HepG2 (cell line): ENCODE results near the gene TBC1D21. TPM values are rescaled to one million over a fixed set of nuclear protein-coding genes. Genes with fewer than 3 reads are reported as not detected.

Experiments
- ATAC-seq: fragments of 200-7000 bp; cut with Tn5 transposase; 3 replicates; pipeline ENCODE4 v1.9.1; 2020; ENCODE audit warnings: mild to moderate bottlenecking, moderate library complexity
- BruUV-seq: library from RNA; stranded (reverse); fragments of 400-500 nt; replicated peaks from 2 replicates; lab custom pipeline; 2021; lab: Mats Ljungman, UMichigan
- CTCF ChIA-PET: fragments of 300-600 bp; formaldehyde crosslinking; extraction: SDS; loops from one replicate; lab custom pipeline; 2021; ENCODE audit warnings: low total read pairs, inconsistent platforms, low intra/inter-chr PET ratio; lab: Yijun Ruan, JAX
- POLR2A ChIA-PET: fragments of 350-600 bp; sonication (Branson Sonifier 250); formaldehyde crosslinking; loops from one replicate; lab custom pipeline; 2020; ENCODE audit warnings: antibody characterized with exemption, inconsistent platforms; lab: Yijun Ruan, JAX
- DNase-seq: peaks from one replicate; pipeline ENCODE4 v3.0.0-alpha.2; 2015; ENCODE audit warnings: low spot score
- FAIRE-seq: peaks from 3 replicates; lab custom pipeline; 2011; peaks lifted over from hg19 to GRCh38; lab: Jason Lieb, UNC
- H2AFZ ChIP-seq: one replicate; pipeline ENCODE4 v1.6.1; 2011; ENCODE audit warnings: low read length, inconsistent platforms
- H3K27ac ChIP-seq: fragments of 300-600 bp; 3 replicates; pipeline ENCODE4 v1.8.0; 2011; ENCODE audit warnings: mixed run types, mild to moderate bottlenecking, mixed read lengths, low read length, inconsistent platforms; ENCODE audit not compliant: insufficient read depth; ENCODE audit errors: extremely low read length
- H3K27me3 ChIP-seq, 2 experiments: fragments of 200-600 bp in 1 of 2; 2 replicates in 1 of 2; 3 replicates in 1 of 2; pipeline versions ENCODE4 v1.6.0 to v1.8.0; 2011; ENCODE audit warnings: low read length in 2 of 2, mild to moderate bottlenecking in 2 of 2, moderate library complexity in 2 of 2, inconsistent platforms in 1 of 2; ENCODE audit not compliant: insufficient read depth in 2 of 2, control insufficient read depth in 1 of 2
- H3K36me3 ChIP-seq, 2 experiments: fragments of 200-600 bp in 1 of 2; replicated peaks in 1 of 2; 2 replicates in 1 of 2; 3 replicates in 1 of 2; pipeline versions ENCODE4 v1.5.1 to v1.8.0; 2011; ENCODE audit warnings: low read length in 2 of 2, inconsistent platforms in 1 of 2; ENCODE audit not compliant: insufficient read depth in 2 of 2, control insufficient read depth in 1 of 2
- H3K4me1 ChIP-seq: 2 replicates; pipeline ENCODE4 v1.5.1; 2012; ENCODE audit warnings: low read length, inconsistent platforms; ENCODE audit not compliant: insufficient read depth
- H3K4me2 ChIP-seq: 2 replicates; pipeline ENCODE4 v1.6.0; 2011; ENCODE audit warnings: low read depth, low read length, inconsistent platforms
- H3K4me3 ChIP-seq, 3 experiments: fragments of 200-600 bp in 1 of 3; sonication (generic), shearing (Covaris generic) in 1 of 3; replicated peaks in 1 of 3; 2 replicates each; pipeline ENCODE4 v1.5.1; 2011 to 2016; ENCODE audit warnings: low read length in 3 of 3, inconsistent platforms in 2 of 3, low read depth in 2 of 3, mild to moderate bottlenecking in 2 of 3, control low read depth in 1 of 3, mixed read lengths in 1 of 3; ENCODE audit not compliant: insufficient read depth in 1 of 3
- H3K79me2 ChIP-seq: one replicate; pipeline ENCODE4 v1.6.1; 2011; ENCODE audit warnings: low read length, inconsistent platforms; ENCODE audit not compliant: insufficient read depth
- H3K9ac ChIP-seq: 2 replicates; pipeline ENCODE4 v1.6.0; 2011; ENCODE audit warnings: mild to moderate bottlenecking, low read depth, low read length, inconsistent platforms; ENCODE audit not compliant: insufficient read depth
- H3K9me3 ChIP-seq: 2 replicates; pipeline ENCODE4 v1.5.1; 2012; ENCODE audit warnings: mild to moderate bottlenecking, low read length
- H4K20me1 ChIP-seq: 2 replicates; pipeline ENCODE4 v1.6.0; 2011; ENCODE audit warnings: inconsistent platforms, mild to moderate bottlenecking, low read length, moderate library complexity; ENCODE audit not compliant: insufficient read depth
- CENPX ChIP-seq: sonication (generic); formaldehyde crosslinking; IDR thresholded peaks from 2 replicates; pipeline ENCODE4 v1.9.0; 2021; ENCODE audit warnings: mild to moderate bottlenecking, missing genetic modification reagents, moderate library complexity
- GZF1 ChIP-seq: sonication (generic); formaldehyde crosslinking; IDR thresholded peaks from 2 replicates; pipeline ENCODE4 v1.5.1; 2020; ENCODE audit warnings: mild to moderate bottlenecking, missing genetic modification reagents
- NFIB ChIP-seq: sonication (generic); formaldehyde crosslinking; IDR thresholded peaks from 2 replicates; pipeline ENCODE4 v1.9.0; 2021; ENCODE audit warnings: missing genetic modification reagents, mild to moderate bottlenecking, borderline replicate concordance
- PRMT3 ChIP-seq: sonication (generic); formaldehyde crosslinking; IDR thresholded peaks from 2 replicates; pipeline ENCODE4 v1.8.1; 2022; ENCODE audit warnings: low read depth, mild to moderate bottlenecking, moderate library complexity, missing genetic modification reagents, borderline replicate concordance
- RFX5 ChIP-seq: IDR thresholded peaks from 2 replicates; pipeline ENCODE4 v1.6.1; 2011; ENCODE audit warnings: low read depth, low read length, improper control_type of control experiment
- SRSF9 ChIP-seq: fragments of 200-400 bp; formaldehyde crosslinking; IDR thresholded peaks from 2 replicates; pipeline ENCODE4 v1.6.1; 2018; ENCODE audit warnings: borderline replicate concordance, mild to moderate bottlenecking, low read depth, low read length; ENCODE audit not compliant: insufficient read depth, poor library complexity, severe bottlenecking
- ZBTB42 ChIP-seq: sonication (generic); formaldehyde crosslinking; IDR thresholded peaks from 2 replicates; pipeline ENCODE4 v1.5.0; 2020; ENCODE audit warnings: mild to moderate bottlenecking, missing genetic modification reagents
- ZBTB7A ChIP-seq: sonication (generic); formaldehyde crosslinking; IDR thresholded peaks from 2 replicates; pipeline ENCODE4 v1.8.0; 2022; ENCODE audit warnings: mild to moderate bottlenecking, missing genetic modification reagents
- ZNF788 ChIP-seq: sonication (generic); formaldehyde crosslinking; IDR thresholded peaks from 2 replicates; pipeline ENCODE4 v1.5.0; 2020; ENCODE audit warnings: mild to moderate bottlenecking, missing genetic modification reagents, borderline replicate concordance
- WGBS: methylation state at CpG from one replicate; pipeline ENCODE4 v1.1.6; 2017; ENCODE audit warnings: low lambda C conversion rate; 5-methylcytosine and 5-hydroxymethylcytosine counted together
- in situ Hi-C: cut with HindIII; loops from 2 replicates; pipeline ENCODE4 v1.10.0; 2017; ENCODE audit warnings: low pct_unique_long_range_greater_than_20kb; ENCODE audit not compliant: extremely low pct_ligation_motif_present
- intact Hi-C: fragments of 100-400 bp; cut with micrococcal nuclease; formaldehyde crosslinking; loops from one replicate; pipeline ENCODE4 v1.10.0; 2022; ENCODE audit not compliant: unreplicated experiment
- polyA plus RNA-seq, 8 experiments: library from polyadenylated mRNA; depleted of rRNA in 3 of 8; stranded (reverse) in 7 of 8; unstranded in 1 of 8; fragments of >200 nt; fragmentation: Illumina TruSeq in 4 of 8; extraction: Trizol in 4 of 8; gene quantifications; 2 replicates each; pipeline versions ENCODE4 v1.2.1 to v1.2.3, GENCODE V29; 2011 to 2016; ENCODE audit warnings: low read depth in 4 of 8, missing spikeins in 1 of 8, mixed read lengths in 1 of 8; ENCODE audit not compliant: insufficient read depth in 1 of 8
- total RNA-seq, 5 experiments: library from RNA; depleted of rRNA; stranded (reverse); fragments of >200 nt; fragmentation: Illumina TruSeq; extraction: Trizol; gene quantifications; 2 replicates each; pipeline ENCODE4 v1.2.3, GENCODE V29; 2016; ENCODE audit warnings: low read depth in 1 of 5
- TF ChIP-seq, protein P1 (sequence below): sonication (generic); formaldehyde crosslinking; IDR thresholded peaks from 2 replicates; pipeline ENCODE4 v1.5.0; 2020; ENCODE audit warnings: missing genetic modification reagents, mild to moderate bottlenecking, borderline replicate concordance
- TF ChIP-seq, protein P2 (sequence below): fragments of 450-650 bp; IDR thresholded peaks from 2 replicates; pipeline ENCODE4 v1.6.1; 2017
- TF ChIP-seq, protein P3 (sequence below): sonication (generic); formaldehyde crosslinking; IDR thresholded peaks from 2 replicates; pipeline ENCODE4 v1.4.0; 2020; ENCODE audit warnings: mild to moderate bottlenecking, missing genetic modification reagents
- TF ChIP-seq, protein P4 (sequence below): sonication (generic); formaldehyde crosslinking; IDR thresholded peaks from 2 replicates; pipeline ENCODE4 v1.4.0; 2020; ENCODE audit warnings: missing genetic modification reagents, borderline replicate concordance

TBC1D21 gene
- total and polyA plus RNA-seq, 2 of the 13 experiments (the other 11 are each of a cell fraction or from before 2014, with no cell fraction given), result not detected

DNA sequence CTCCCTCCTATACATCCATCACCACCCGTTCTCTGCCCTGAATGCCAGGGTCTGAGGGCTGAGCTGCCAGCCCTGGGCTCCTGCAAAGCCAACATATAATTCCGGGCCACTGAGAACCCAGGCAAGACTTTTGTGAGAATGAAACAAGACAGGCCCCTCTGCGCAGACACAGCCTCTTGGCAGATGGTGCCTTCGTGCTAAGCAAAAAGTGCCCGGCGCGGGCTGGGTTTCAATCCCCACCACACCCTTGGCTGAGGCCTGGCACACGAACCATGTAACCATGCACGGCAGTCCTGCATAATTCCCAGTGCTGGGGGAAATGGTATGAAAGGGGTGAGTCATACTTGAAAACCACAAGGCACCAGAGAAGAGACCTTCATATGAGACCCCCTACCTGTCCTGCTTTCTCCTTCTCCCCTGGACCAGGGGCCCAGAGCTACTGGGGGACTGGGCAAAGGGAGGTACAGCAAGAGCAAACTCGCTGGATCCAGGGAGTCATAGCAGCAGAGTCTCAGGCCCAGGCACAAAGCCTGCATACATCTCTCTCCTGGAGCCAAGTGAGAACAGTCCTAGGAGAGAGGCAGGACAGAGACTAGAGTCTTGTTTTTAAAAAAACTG lies 26.8 kb downstream of the TBC1D21 start:
- ATAC-seq (no peak), FAIRE-seq (no peak), DNase-seq (no peak)
- ChIA-PET CTCF (no interaction called here), POLR2A (no interaction called here)
- Histone ChIP-seq H3K9ac (no peak overlapping the region), H4K20me1 (no peaks in the 10 kb centered on the region), H2AFZ (no peak overlapping the region), H3K36me3 (no peaks in the 10 kb centered on the region), H3K27me3 (peaks cover 3% of the 10 kb centered on the region in 2 experiments; a peak in 2 of 5 replicates), H3K9me3 (no peaks in the 10 kb centered on the region), H3K4me2 (no peak overlapping the region), H3K4me1 (no peaks in the 10 kb centered on the region), H3K4me3 (no peak overlapping the region), H3K27ac (no peak overlapping the region), H3K79me2 (no peaks in the 10 kb centered on the region)
- intact Hi-C loops, result no loop called here
- WGBS, result 24% methylated on average over 4 of the region's 10 CpGs
- in situ Hi-C loops, result no loop called here
- no TSS peak for BruUV-seq
- TF ChIP-seq NFIB (CRISPR knock-in tag), result no peak
- no peak for TF ChIP-seq SRSF9
- no peak for TF ChIP-seq RFX5
- TF ChIP-seq CENPX (CRISPR knock-in tag), result no peak
- TF ChIP-seq, protein P1, sequence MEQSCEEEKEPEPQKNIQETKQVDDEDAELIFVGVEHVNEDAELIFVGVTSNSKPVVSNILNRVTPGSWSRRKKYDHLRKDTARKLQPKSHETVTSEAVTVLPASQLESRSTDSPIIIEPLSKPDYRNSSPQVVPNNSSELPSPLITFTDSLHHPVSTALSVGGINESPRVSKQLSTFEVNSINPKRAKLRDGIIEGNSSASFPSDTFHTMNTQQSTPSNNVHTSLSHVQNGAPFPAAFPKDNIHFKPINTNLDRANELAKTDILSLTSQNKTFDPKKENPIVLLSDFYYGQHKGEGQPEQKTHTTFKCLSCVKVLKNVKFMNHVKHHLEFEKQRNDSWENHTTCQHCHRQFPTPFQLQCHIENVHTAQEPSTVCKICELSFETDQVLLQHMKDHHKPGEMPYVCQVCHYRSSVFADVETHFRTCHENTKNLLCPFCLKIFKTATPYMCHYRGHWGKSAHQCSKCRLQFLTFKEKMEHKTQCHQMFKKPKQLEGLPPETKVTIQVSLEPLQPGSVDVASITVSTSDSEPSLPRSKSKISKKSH (CRISPR knock-in tag), result no peak
- no peak for TF ChIP-seq GZF1
- TF ChIP-seq, protein P2, sequence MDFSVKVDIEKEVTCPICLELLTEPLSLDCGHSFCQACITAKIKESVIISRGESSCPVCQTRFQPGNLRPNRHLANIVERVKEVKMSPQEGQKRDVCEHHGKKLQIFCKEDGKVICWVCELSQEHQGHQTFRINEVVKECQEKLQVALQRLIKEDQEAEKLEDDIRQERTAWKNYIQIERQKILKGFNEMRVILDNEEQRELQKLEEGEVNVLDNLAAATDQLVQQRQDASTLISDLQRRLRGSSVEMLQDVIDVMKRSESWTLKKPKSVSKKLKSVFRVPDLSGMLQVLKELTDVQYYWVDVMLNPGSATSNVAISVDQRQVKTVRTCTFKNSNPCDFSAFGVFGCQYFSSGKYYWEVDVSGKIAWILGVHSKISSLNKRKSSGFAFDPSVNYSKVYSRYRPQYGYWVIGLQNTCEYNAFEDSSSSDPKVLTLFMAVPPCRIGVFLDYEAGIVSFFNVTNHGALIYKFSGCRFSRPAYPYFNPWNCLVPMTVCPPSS, result no peak
- TF ChIP-seq PRMT3 (CRISPR knock-in tag), result no peak
- TF ChIP-seq, protein P3, sequence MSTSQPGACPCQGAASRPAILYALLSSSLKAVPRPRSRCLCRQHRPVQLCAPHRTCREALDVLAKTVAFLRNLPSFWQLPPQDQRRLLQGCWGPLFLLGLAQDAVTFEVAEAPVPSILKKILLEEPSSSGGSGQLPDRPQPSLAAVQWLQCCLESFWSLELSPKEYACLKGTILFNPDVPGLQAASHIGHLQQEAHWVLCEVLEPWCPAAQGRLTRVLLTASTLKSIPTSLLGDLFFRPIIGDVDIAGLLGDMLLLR (CRISPR knock-in tag), result no peak
- no peak for TF ChIP-seq ZBTB42 (CRISPR knock-in tag)
- no peak for TF ChIP-seq ZBTB7A (CRISPR knock-in tag)
- no peak for TF ChIP-seq ZNF788 (CRISPR knock-in tag)
- TF ChIP-seq, protein P4, sequence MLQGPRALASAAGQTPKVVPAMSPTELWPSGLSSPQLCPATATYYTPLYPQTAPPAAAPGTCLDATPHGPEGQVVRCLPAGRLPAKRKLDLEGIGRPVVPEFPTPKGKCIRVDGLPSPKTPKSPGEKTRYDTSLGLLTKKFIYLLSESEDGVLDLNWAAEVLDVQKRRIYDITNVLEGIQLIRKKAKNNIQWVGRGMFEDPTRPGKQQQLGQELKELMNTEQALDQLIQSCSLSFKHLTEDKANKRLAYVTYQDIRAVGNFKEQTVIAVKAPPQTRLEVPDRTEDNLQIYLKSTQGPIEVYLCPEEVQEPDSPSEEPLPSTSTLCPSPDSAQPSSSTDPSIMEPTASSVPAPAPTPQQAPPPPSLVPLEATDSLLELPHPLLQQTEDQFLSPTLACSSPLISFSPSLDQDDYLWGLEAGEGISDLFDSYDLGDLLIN (CRISPR knock-in tag), result no peak
